Thyroid gland (tissue), 4 donors: Measurements from ENCODE around the gene GPR55.

ENCODE experiments used
- CTCF ChIP-seq, 6 experiments: fragments of 200-600 bp in 3 of 6; fragments of 450-650 bp in 3 of 6; sonication (generic) in 3 of 6; IDR thresholded peaks; one replicate each; pipeline ENCODE4 v1.5.1; 2016 to 2019; ENCODE audit warnings: antibody characterized with exemption in 6 of 6, mild to moderate bottlenecking in 2 of 6, inconsistent platforms in 1 of 6, moderate library complexity in 1 of 6
- POLR2A ChIP-seq, 2 donors: fragments of 450-650 bp; IDR thresholded peaks; one replicate each; pipeline ENCODE4 v1.6.1; 2017; ENCODE audit warnings: antibody characterized with exemption in 2 of 2, mild to moderate bottlenecking in 2 of 2, moderate library complexity in 1 of 2

- TF ChIP-seq CTCF (IDR thresholded peaks at IDR 0.05) (no peak), POLR2A (IDR thresholded peaks at IDR 0.05) (no peak)
These were observed 9.4 kb upstream of the GPR55 start for GRCh38 chr2:230934231-230935129.
